HG03066 (cell line): Measurements from ENCODE around the gene RARS1.
"Not testable (repeated sequence)": the region's sequence is repeated elsewhere in the genome, so short reads cannot be mapped to it uniquely, and the experiment has no call there.

Experiments
- ATAC-seq: cut with Tn5 transposase; IDR thresholded peaks from one replicate; pipeline ENCODE4 v1.9.1; 2021; ENCODE audit warnings: low read depth; ENCODE audit not compliant: unreplicated experiment

Gene RARS1

DNA sequence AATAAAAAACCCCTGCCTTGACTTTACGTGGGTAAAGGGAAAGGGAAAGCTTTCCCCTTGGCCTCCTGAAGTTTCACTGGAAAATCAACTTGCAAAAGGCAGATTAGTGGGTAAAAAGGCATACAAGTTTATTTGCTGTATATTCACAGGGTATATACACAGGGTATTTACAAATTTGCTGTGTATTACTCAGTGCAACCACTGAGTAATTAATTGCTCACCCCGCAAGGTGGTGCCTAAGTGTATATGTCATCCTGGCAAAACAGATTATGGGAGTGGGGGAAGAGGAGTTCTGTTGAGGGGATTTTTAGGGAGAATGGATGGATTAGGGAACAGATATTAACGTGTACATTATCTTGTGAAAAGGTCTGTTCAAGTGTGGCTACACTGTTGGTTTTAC lies 7.1 kb upstream of the RARS1 start:
- no peak for ATAC-seq

GRCh38 chr5:168480601-168481000 lies 5.7 kb upstream of the RARS1 start:
- ATAC-seq = no peak

DNA sequence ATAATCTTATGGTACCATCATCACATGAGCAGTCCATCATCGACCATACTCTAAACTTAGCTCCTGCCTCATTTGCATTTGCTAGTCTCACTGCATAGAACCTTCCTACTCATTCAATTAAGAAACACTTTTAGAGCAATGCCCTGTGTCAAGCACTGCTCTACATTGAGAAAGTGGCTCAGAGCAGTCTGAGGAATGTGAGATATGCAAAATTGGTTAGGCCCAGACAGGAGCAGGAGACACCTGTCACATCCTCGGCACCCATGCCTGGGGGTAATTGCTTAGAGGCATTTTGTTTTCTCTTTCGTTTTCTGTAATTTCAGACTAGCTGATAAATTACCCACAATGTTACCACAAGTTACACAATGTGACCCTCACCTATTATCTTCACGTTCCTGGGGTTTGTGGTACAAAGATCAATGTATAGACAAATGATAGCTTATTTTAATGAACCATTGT lies 4.9 kb upstream of the RARS1 start:
- ATAC-seq = peak; percentile 93

DNA sequence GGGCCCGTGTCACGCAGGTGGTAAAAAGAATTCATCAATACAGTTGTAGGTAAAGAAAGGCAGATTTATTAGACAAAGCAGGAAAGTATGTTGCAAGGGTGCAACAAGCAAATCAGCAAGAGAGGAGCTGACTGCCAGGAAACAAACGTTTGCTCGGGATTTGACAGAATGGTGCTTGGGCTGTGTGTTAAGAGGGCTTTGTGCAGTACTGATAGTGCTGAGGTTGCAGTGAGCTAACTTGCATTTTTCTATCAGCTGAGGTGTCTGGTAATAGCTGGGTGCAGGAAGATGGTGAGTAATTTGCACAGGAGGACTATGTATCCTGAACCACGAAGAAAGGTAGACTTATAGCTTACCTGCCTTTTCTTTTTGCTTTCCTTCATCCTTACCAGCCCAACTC lies 3.9 kb upstream of the RARS1 start:
- no peak for ATAC-seq

- ATAC-seq = no peak
Measured at GRCh38 chr5:168489059-168489458, 2.8 kb downstream of the RARS1 start.

DNA sequence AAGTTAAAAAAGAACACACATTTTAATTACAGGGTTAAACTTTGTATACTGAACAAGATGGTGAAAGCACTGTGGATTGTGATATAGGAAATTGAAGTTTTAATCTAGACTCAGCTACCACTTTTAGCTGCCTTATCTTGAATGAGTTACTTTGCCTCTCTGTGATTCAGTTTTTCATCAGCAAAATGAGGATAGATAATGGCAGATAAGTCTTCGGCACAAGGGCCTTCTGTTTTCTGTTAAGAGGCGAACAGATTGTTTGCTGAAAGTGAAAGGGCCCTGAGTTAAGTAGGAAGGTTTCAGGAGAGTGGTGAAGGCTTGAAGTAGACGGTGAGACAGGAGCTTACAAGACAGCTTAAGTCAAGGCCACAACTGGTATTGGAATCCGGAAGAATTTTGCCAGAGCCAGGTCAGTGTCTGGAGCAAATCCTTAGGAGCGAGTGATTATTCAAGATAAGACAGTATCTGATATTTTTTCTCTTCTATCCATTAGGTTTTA lies 7.8 kb downstream of the RARS1 start:
- ATAC-seq = no peak

GRCh38 chr5:168502563-168503237 lies 16.4 kb downstream of the RARS1 start:
- ATAC-seq = no peak

DNA sequence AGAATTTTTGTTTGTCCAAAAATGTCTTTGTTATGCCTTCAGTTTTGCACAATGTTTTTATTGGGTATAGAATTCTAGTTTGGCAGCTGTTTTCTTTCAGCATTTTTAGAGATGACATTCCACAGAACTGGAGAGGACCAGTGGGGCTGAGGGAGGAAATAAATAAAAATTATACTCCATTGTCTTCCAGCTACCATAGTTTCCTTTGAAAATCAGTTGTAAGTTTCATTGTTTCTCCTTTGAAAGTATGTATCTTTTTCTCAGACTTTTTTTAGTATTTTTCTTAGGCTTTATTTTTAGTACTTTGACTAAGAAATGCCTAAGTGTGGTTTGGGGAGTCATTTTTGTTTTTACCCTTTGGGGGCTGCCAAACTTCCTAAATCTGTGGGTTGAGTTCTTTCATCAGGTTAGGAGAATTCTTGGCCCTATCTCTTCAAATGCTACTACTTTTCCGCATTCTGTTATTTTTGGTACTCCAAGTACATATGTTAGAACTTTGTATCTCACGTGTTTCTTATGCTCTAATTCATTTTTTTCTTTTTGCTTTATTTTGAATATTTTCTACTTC lies 27.7 kb downstream of the RARS1 start:
- ATAC-seq = no peak

DNA sequence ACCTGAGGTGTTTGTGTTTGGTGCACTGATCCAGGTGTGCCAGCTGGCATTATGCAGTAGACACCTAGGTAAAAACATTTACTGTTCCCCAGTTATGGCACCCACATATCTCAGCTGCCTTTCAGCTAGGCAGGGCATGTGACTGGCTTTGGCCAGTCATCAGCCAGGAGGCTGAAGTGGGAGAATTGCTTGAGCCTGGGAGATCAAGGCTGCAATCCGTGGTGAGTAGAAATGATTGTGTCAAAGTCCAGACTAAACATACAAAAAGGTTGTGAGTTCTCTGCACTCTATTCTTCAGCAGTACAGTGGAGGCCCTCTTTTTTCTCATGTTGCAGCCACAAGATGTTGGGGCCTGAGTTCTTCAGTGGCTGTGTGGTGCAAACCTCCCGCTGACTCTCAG lies 39.6 kb downstream of the RARS1 start:
- ATAC-seq = no peak

DNA sequence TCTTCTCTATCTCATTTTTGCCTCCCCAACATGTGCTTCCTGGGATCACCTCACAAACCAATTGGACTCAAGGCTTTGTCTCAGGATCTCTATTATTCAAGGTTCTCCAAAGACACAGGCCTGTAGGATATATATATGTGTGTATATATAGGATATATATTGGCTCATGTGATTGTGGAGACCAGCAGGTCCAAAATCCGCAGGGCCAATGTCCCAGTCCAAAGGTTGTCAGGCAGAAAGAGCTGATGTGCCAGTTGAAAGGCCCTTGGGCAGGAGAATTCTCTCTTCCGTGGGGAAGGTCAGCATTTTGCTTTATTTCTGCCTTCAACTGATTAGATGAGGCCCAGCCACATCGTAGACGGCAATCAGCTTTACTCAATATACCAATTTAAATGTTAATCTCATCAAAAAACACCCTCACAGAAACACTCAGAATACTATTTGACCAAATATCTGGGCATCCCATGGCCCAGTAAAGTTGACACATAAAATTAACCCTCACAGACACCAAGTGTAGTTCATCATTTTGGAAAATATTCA lies 41.6 kb downstream of the RARS1 start:
- ATAC-seq = no peak

GRCh38 chr5:168528521-168529373 lies 42.5 kb downstream of the RARS1 start, which contains the start of gene FBLL1:
Gene FBLL1 (plus strand): TSS chr5:168529305. CDS start chr5:168529505, 200 bp downstream.
- no peak for ATAC-seq

DNA sequence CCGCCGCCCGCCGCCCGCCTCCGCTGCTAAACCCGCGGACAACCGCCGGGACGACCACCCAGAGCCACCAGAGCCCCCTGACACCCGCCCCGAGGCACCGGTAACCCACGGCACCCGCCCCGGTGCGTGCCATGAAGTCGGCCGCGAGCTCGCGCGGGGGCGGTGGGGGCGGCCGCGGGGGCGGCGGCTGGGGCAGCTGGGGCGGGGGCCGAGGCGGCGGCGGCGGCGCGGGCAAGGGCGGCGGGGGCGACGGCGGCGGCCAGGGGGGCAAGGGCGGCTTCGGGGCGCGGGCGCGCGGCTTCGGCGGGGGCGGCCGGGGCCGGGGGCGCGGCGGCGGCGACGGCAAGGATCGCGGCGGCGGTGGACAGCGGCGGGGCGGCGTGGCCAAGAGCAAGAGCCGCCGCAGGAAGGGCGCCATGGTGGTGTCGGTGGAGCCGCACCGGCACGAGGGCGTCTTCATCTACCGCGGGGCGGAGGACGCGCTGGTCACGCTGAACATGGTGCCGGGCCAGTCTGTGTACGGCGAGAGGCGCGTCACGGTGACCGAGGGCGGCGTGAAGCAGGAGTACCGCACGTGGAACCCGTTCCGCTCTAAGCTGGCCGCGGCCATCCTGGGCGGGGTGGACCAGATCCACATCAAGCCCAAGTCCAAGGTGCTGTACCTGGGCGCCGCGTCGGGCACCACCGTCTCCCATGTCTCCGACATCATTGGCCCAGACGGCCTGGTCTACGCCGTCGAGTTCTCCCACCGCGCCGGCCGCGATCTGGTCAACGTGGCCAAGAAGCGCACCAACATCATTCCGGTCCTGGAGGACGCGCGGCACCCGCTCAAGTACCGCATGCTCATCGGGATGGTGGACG lies 43.3 kb downstream of the RARS1 start:
- no peak for ATAC-seq

- ATAC-seq = no peak
Measured at GRCh38 chr5:168530621-168531150, 44.4 kb downstream of the RARS1 start.

DNA sequence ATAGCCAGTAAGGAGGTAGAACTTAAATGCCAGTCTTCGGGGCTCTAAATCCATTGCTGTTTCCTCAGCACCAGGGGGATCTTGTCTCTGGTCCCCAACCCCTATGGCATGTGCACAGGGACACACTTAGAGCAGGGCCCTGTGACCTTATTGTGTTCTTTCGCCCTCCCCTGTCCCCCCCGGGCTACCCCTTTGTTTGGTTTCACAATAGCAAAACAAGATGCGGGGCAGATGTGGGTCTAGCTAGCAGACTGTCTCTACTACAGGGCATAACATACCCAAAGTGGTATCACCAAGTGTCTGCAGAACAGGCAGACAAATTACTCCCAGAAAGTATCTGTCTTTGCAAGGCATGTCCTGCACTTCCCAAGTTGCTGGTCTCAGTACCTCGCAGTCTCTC lies 44.9 kb downstream of the RARS1 start:
- ATAC-seq = no peak

DNA sequence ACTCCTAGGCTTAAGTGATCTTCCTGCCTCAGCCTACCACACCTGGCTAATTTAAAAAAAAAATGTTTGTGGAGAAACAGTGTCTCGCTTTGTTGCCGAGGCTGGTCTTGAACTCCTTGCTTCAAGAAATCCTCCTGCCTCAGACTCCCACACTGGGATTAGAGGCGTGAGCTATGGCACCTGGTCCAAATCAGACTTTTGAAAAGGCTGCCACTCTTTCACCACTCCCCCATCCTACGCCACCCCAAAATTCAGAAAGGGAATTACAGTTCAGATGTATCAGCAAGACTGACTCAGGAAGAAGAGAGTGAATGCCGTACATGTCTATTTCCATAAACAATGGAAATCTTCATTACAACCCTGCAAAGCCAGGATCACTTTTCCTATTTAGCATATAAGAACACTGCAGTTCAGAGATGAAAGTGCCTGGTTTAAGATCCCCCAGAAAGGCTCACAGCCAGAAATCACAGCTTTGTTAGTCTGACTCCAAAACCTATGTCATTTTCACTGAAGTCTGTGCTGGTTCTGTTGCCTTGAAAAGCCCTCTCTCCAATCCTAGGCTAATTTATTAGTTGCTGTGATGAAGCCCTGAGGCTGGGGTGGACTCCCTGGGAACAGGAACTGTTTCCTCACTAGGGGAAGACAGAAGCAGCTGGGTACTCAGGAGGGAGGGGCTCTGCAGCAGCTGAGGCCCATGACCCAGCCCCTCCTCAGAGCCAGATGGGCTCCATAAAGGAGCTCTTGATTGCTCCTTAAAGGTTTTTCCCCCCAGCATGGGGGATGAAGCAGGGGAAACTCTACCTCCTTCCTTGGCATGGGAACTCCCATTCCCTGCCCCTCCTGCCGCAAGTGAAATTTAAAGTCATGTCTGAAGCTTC lies 46.0 kb downstream of the RARS1 start:
- no peak for ATAC-seq

- ATAC-seq = not testable (repeated sequence)
Measured at GRCh38 chr5:168534351-168534750, 48.1 kb downstream of the RARS1 start.

GRCh38 chr5:168537176-168537575 lies 50.9 kb downstream of the RARS1 start:
- no peak for ATAC-seq

DNA sequence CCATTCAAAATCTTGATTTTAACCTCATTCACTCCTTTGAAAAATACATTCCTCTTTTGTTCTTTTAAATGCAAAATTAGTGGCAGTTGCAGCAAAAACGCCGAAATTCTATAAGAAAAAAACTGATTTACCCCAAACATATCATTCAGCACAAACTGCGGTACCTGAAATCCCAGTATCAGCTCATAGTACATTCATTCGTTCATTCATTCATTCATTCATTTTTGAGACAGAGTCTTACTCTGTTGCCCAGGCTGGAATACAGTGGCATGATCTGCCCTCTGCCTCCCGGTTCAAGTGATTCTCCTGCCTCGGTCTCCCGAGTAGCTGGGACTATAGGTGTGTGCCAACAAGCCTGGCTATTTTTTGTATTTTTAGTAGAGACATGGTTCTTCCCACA lies 63.3 kb downstream of the RARS1 start:
- ATAC-seq = no peak

- ATAC-seq = no peak
Measured at GRCh38 chr5:168550656-168551055, 64.4 kb downstream of the RARS1 start.
